Endothelial cell of umbilical vein (primary cell): ENCODE measurements around the gene MBD2. TPM values are rescaled to one million over a fixed set of nuclear protein-coding genes. Genes with fewer than 3 reads are reported as not detected.

Experiments
- BruUV-seq: library from RNA; stranded (reverse); fragments of 400-500 nt; replicated peaks from 2 replicates; lab custom pipeline; 2021; lab: Mats Ljungman, UMichigan
- CTCF ChIA-PET: fragments of 300-600, 350-600 bp; sonication (Branson Sonifier 250); formaldehyde crosslinking; loops from one replicate; lab custom pipeline; 2021; ENCODE audit warnings: antibody characterized with exemption, inconsistent platforms; lab: Charles Lee
- POLR2A ChIA-PET: fragments of 300-600, 350-600 bp; sonication (Branson Sonifier 250); formaldehyde crosslinking; loops from one replicate; lab custom pipeline; 2021; ENCODE audit warnings: antibody characterized with exemption, inconsistent platforms; lab: Charles Lee
- DNase-seq: peaks from one replicate; pipeline ENCODE4 v3.0.0-alpha.2; 2011; ENCODE audit warnings: low read depth, low spot score
- FAIRE-seq: peaks from 2 replicates; lab custom pipeline; 2011; peaks lifted over from hg19 to GRCh38; lab: Jason Lieb, UNC
- H2AFZ ChIP-seq: 2 replicates; pipeline ENCODE4 v1.6.0; 2012; ENCODE audit warnings: low read depth, low read length, control low read depth, inconsistent platforms
- H3K27ac ChIP-seq: 2 replicates; pipeline ENCODE4 v1.5.1; 2011; ENCODE audit warnings: low read depth, mild to moderate bottlenecking, control low read depth, low read length, moderate library complexity; ENCODE audit not compliant: insufficient read depth
- H3K27me3 ChIP-seq, 2 experiments: 2 replicates each; pipeline versions ENCODE4 v1.6.0 to v1.6.1; 2011; ENCODE audit warnings: low read length in 2 of 2, mixed read lengths in 1 of 2; ENCODE audit not compliant: control insufficient read depth in 2 of 2, insufficient read depth in 2 of 2
- H3K36me3 ChIP-seq, 2 experiments: 2 replicates in 1 of 2; 3 replicates in 1 of 2; pipeline ENCODE4 v1.5.1; 2011; ENCODE audit warnings: low read length in 2 of 2, mild to moderate bottlenecking in 1 of 2, moderate library complexity in 1 of 2; ENCODE audit not compliant: control insufficient read depth in 2 of 2, insufficient read depth in 2 of 2; ENCODE audit errors: extremely low read depth in 1 of 2
- H3K4me1 ChIP-seq: 3 replicates; pipeline ENCODE4 v1.5.1; 2011; ENCODE audit warnings: mild to moderate bottlenecking, low read length; ENCODE audit not compliant: control insufficient read depth, insufficient read depth; ENCODE audit errors: extremely low read depth
- H3K4me2 ChIP-seq: 2 replicates; pipeline ENCODE4 v1.6.1; 2011; ENCODE audit warnings: low read length, control low read depth, mixed read lengths; ENCODE audit not compliant: insufficient read depth
- H3K4me3 ChIP-seq, 3 experiments: fragments of 200-600 bp in 1 of 3; sonication (generic), shearing (Covaris generic) in 1 of 3; replicated peaks in 1 of 3; 2 replicates each; pipeline ENCODE4 v1.5.1; 2011 to 2016; ENCODE audit warnings: control low read depth in 3 of 3, low read length in 3 of 3, mild to moderate bottlenecking in 2 of 3, inconsistent platforms in 1 of 3, low read depth in 1 of 3, moderate library complexity in 1 of 3; ENCODE audit not compliant: insufficient read depth in 1 of 3
- H3K79me2 ChIP-seq: 2 replicates; pipeline ENCODE4 v1.6.0; 2012; ENCODE audit warnings: low read length, inconsistent platforms; ENCODE audit not compliant: control insufficient read depth, insufficient read depth
- H3K9ac ChIP-seq: replicated peaks from 2 replicates; pipeline ENCODE3; 2011; ENCODE audit warnings: low read length, control low read depth; ENCODE audit not compliant: insufficient read depth; ENCODE audit errors: extremely low read depth
- H3K9me1 ChIP-seq: replicated peaks from 3 replicates; pipeline ENCODE4 v1.6.0; 2011; ENCODE audit warnings: mild to moderate bottlenecking, low read length; ENCODE audit not compliant: control insufficient read depth, insufficient read depth; ENCODE audit errors: extremely low read depth
- H3K9me3 ChIP-seq: replicated peaks from 2 replicates; pipeline ENCODE4 v1.5.1; 2012; ENCODE audit warnings: low read length, inconsistent platforms; ENCODE audit not compliant: control insufficient read depth, insufficient read depth
- H4K20me1 ChIP-seq: replicated peaks from 2 replicates; pipeline ENCODE3; 2011; ENCODE audit warnings: mild to moderate bottlenecking, low read length; ENCODE audit not compliant: control insufficient read depth, insufficient read depth; ENCODE audit errors: extremely low read depth
- EZH2 ChIP-seq: IDR thresholded peaks from 2 replicates; pipeline ENCODE4 v1.6.1; 2012; ENCODE audit warnings: borderline replicate concordance, low read depth, mild to moderate bottlenecking, moderate library complexity, low read length, inconsistent platforms; ENCODE audit not compliant: severe bottlenecking
- FOS ChIP-seq: IDR thresholded peaks from 2 replicates; pipeline ENCODE4 v1.6.1; 2011; ENCODE audit warnings: mild to moderate bottlenecking, low read length, moderate library complexity, borderline replicate concordance; ENCODE audit not compliant: insufficient read depth
- GATA2 ChIP-seq: IDR thresholded peaks from 2 replicates; pipeline ENCODE4 v1.7.0; 2011; ENCODE audit warnings: low read depth, mild to moderate bottlenecking, moderate library complexity, mixed read lengths, low read length; ENCODE audit not compliant: insufficient read length, insufficient read depth
- JUN ChIP-seq: IDR thresholded peaks from 2 replicates; pipeline ENCODE4 v1.6.1; 2011; ENCODE audit warnings: borderline replicate concordance, low read depth; ENCODE audit not compliant: insufficient read length, insufficient read depth
- MAX ChIP-seq: IDR thresholded peaks from 2 replicates; pipeline ENCODE4 v1.6.1; 2011; ENCODE audit not compliant: insufficient read depth, insufficient read length
- MYC ChIP-seq: IDR thresholded peaks from one replicate; pipeline ENCODE4 v1.6.1; 2011; ENCODE audit warnings: mild to moderate bottlenecking, low read depth, low read length
- POLR2A ChIP-seq: IDR thresholded peaks from 2 replicates; pipeline ENCODE4 v1.6.1; 2012; ENCODE audit warnings: low read depth, mild to moderate bottlenecking, control low read depth, low read length
- POLR2AphosphoS5 ChIP-seq: IDR thresholded peaks from 2 replicates; pipeline ENCODE4 v1.6.1; 2012; ENCODE audit warnings: low read depth, mild to moderate bottlenecking, control low read depth, low read length, moderate library complexity; ENCODE audit not compliant: insufficient read depth
- dilution Hi-C: fragments of 300-500 bp; cut with MboI; formaldehyde crosslinking; loops from one replicate; pipeline ENCODE4 v1.15.0; 2019; ENCODE audit warnings: low sequenced_read_pairs; ENCODE audit not compliant: extremely low pct_ligation_motif_present
- intact Hi-C: fragments of 100-400 bp; cut with micrococcal nuclease; formaldehyde crosslinking; loops from one replicate; pipeline ENCODE4 v1.10.0; 2022
- polyA plus RNA-seq, 4 experiments: library from polyadenylated mRNA; depleted of rRNA in 3 of 4; stranded (reverse) in 3 of 4; unstranded in 1 of 4; fragments of >200 nt; gene quantifications; 2 replicates each; pipeline versions ENCODE4 v1.2.1 to v1.2.3, GENCODE V29; 2011 to 2012; ENCODE audit warnings: missing spikeins in 1 of 4
- total RNA-seq: library from RNA; stranded (reverse); gene quantifications from 2 replicates; pipeline ENCODE4 v1.2.3, GENCODE V29; 2021
- TF ChIP-seq, protein P1 (sequence below), 2 donors: IDR thresholded peaks; 1 replicate in 1 of 2; 2 replicates in 1 of 2; pipeline ENCODE4 v1.5.1; 2011; ENCODE audit warnings: low read length in 2 of 2, mild to moderate bottlenecking in 2 of 2, moderate library complexity in 2 of 2, control low read depth in 1 of 2, inconsistent platforms in 1 of 2, low read depth in 1 of 2; ENCODE audit not compliant: insufficient read depth in 1 of 2; ENCODE audit errors: extremely low read depth in 1 of 2

Gene MBD2
- total and polyA plus RNA-seq, 2 donors (not counting 3 experiments of a cell fraction or from before 2014, with no cell fraction given): 86.8 to 110 TPM

GRCh38 chr18:54233747-54234146 lies 9.3 kb upstream of the MBD2 start:
- no peak for TF ChIP-seq MAX
- TF ChIP-seq, protein P1, sequence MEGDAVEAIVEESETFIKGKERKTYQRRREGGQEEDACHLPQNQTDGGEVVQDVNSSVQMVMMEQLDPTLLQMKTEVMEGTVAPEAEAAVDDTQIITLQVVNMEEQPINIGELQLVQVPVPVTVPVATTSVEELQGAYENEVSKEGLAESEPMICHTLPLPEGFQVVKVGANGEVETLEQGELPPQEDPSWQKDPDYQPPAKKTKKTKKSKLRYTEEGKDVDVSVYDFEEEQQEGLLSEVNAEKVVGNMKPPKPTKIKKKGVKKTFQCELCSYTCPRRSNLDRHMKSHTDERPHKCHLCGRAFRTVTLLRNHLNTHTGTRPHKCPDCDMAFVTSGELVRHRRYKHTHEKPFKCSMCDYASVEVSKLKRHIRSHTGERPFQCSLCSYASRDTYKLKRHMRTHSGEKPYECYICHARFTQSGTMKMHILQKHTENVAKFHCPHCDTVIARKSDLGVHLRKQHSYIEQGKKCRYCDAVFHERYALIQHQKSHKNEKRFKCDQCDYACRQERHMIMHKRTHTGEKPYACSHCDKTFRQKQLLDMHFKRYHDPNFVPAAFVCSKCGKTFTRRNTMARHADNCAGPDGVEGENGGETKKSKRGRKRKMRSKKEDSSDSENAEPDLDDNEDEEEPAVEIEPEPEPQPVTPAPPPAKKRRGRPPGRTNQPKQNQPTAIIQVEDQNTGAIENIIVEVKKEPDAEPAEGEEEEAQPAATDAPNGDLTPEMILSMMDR (IDR thresholded peaks at IDR 0.05; ENCODE audit: extremely low read depth in 1 of 2, insufficient read depth in 1 of 2, low read depth in 1 of 2, low read length in 2 of 2): no peak
- no peak for TF ChIP-seq POLR2A
- no peak for TF ChIP-seq EZH2
- TF ChIP-seq JUN: no peak
- TF ChIP-seq MYC: no peak
- no peak for TF ChIP-seq POLR2AphosphoS5
- TF ChIP-seq FOS: no peak
- no peak for TF ChIP-seq GATA2

More at GRCh38 chr18:54233747-54234146, 9.3 kb upstream of the MBD2 start:
- Histone ChIP-seq H3K9ac (no peak overlapping the region), H2AFZ (no peak overlapping the region), H3K9me1 (no peaks in the 10 kb centered on the region), H3K9me3 (no peaks in the 10 kb centered on the region), H3K36me3 (no peaks in the 10 kb centered on the region), H4K20me1 (no peaks in the 10 kb centered on the region), H3K4me2 (no peak overlapping the region), H3K27ac (peak overlapping the region; percentile 14), H3K27me3 (no peaks in the 10 kb centered on the region), H3K4me1 (peaks cover 47% of the 10 kb centered on the region), H3K79me2 (no peaks in the 10 kb centered on the region), H3K4me3 (no peak overlapping the region)
- intact Hi-C loops (loop anchor here (1.0 kb wide), 2 partner anchors 9 to 36 kb away; partner anchors contain the start of genes MBD2 and POLI), dilution Hi-C loops (no loop called here)
- ChIA-PET POLR2A (interaction anchor here (1.3 kb wide), 1 partner anchor 36 kb away, joined by 4 read pairs; the partner anchor contains the start of gene POLI), CTCF (interaction anchor here (1.0 to 1.7 kb wide), 4 partner anchors 9 to 36 kb away, joined by 3 to 8 read pairs (median 6); partner anchors contain the start of genes MBD2 and POLI)
- FAIRE-seq (no peak), DNase-seq (no peak)
- no TSS peak for BruUV-seq
